ENCODE results near the gene GRP. TPM values are rescaled to one million over a fixed set of nuclear protein-coding genes. Genes with fewer than 3 reads are reported as not detected.

GRP gene
- total RNA-seq, 1 donor from 2014 or later = not detected

- no peaks in the 10 kb centered on the region for H3K36me3 ChIP-seq
- intact Hi-C loops (cut with micrococcal nuclease) = no loop called here
- no peaks in the 10 kb centered on the region for H3K9me3 ChIP-seq (replicated peaks)
- H3K4me1 ChIP-seq = no peaks in the 10 kb centered on the region
- peaks cover 12% of the 10 kb centered on the region for H3K27me3 ChIP-seq (ENCODE audit: low read depth)
- TF ChIP-seq CTCF (IDR thresholded peaks at IDR 0.05; ENCODE audit: borderline replicate concordance) = no peak
- H3K27ac ChIP-seq (replicated peaks) = no peak overlapping the region
- no peak for DNase-seq
- H3K4me3 ChIP-seq = no peak overlapping the region
Observed at GRCh38 chr18:59200787-59201186, 19.2 kb upstream of the GRP start.

GRCh38 chr18:59202258-59202820, 17.6 kb upstream of the GRP start:
- H3K4me3 ChIP-seq = no peak overlapping the region
- H3K27ac ChIP-seq (replicated peaks) = no peak overlapping the region
- H3K9me3 ChIP-seq (replicated peaks) = no peaks in the 10 kb centered on the region
- DNase-seq = no peak
- no peak for TF ChIP-seq CTCF (IDR thresholded peaks at IDR 0.05; ENCODE audit: borderline replicate concordance)
- H3K4me1 ChIP-seq = no peaks in the 10 kb centered on the region
- H3K36me3 ChIP-seq = no peaks in the 10 kb centered on the region
- H3K27me3 ChIP-seq (ENCODE audit: low read depth) = peaks cover 25% of the 10 kb centered on the region
- intact Hi-C loops (cut with micrococcal nuclease) = no loop called here

GRCh38 chr18:59207506-59207905, 12.5 kb upstream of the GRP start:
- H3K36me3 ChIP-seq = no peaks in the 10 kb centered on the region
- H3K9me3 ChIP-seq (replicated peaks) = no peaks in the 10 kb centered on the region
- DNase-seq = no peak
- no peak overlapping the region for H3K27ac ChIP-seq (replicated peaks)
- intact Hi-C loops (cut with micrococcal nuclease) = no loop called here
- H3K4me3 ChIP-seq = no peak overlapping the region
- no peak for TF ChIP-seq CTCF (IDR thresholded peaks at IDR 0.05; ENCODE audit: borderline replicate concordance)
- no peaks in the 10 kb centered on the region for H3K4me1 ChIP-seq
- H3K27me3 ChIP-seq (ENCODE audit: low read depth) = peaks cover 30% of the 10 kb centered on the region

- no peaks in the 10 kb centered on the region for H3K4me1 ChIP-seq
- no peak for TF ChIP-seq CTCF (IDR thresholded peaks at IDR 0.05; ENCODE audit: borderline replicate concordance)
- intact Hi-C loops (cut with micrococcal nuclease) = no loop called here
Observed at GRCh38 chr18:59208602-59209125, 11.3 kb upstream of the GRP start.

GRCh38 chr18:59210299-59210698, 9.7 kb upstream of the GRP start:
- Histone ChIP-seq H3K4me1 (no peaks in the 10 kb centered on the region), H3K9me3 (replicated peaks) (no peaks in the 10 kb centered on the region), H3K36me3 (no peaks in the 10 kb centered on the region), H3K27me3 (ENCODE audit: low read depth) (peaks cover 52% of the 10 kb centered on the region), H3K27ac (replicated peaks) (no peak overlapping the region), H3K4me3 (no peak overlapping the region)
- TF ChIP-seq CTCF (IDR thresholded peaks at IDR 0.05; ENCODE audit: borderline replicate concordance) = no peak
- intact Hi-C loops (cut with micrococcal nuclease) = no loop called here
- no peak for DNase-seq

More at GRCh38 chr18:59208602-59209125, 11.3 kb upstream of the GRP start:
- no peak for DNase-seq
- peaks cover 35% of the 10 kb centered on the region for H3K27me3 ChIP-seq (ENCODE audit: low read depth)
- H3K36me3 ChIP-seq = no peaks in the 10 kb centered on the region
- H3K4me3 ChIP-seq = no peak overlapping the region
- H3K9me3 ChIP-seq (replicated peaks) = no peaks in the 10 kb centered on the region
- no peak overlapping the region for H3K27ac ChIP-seq (replicated peaks)
